ENCODE measurements around the gene NME1.

DNA sequence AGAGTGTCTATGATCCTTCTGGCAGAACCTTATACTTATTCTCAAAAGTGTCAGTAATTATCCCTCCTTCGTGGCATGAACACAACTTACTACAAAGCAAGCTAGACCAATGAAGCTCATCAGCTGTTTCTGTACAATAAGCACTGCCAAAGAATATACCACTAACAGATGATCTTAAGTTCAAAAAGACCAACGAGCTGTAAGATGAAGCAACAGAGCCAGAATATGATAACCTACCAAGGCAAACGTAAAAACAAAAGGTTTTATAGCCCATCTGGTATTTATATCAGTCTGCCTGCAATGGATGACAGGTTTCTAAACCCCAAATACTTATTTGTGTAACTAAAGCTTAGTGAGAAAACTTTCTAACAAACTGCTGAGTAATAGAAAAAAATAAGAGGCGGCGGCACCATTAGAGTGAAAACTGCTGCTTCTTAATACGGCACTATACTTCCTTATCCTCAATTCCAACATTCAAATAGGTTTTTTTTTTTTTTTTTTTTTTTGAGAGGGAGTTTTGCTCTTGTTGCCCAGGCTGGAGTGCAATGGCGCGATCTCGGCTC is 35.0 kb downstream of the NME1 start:
- TF ChIP-seq, protein P1, sequence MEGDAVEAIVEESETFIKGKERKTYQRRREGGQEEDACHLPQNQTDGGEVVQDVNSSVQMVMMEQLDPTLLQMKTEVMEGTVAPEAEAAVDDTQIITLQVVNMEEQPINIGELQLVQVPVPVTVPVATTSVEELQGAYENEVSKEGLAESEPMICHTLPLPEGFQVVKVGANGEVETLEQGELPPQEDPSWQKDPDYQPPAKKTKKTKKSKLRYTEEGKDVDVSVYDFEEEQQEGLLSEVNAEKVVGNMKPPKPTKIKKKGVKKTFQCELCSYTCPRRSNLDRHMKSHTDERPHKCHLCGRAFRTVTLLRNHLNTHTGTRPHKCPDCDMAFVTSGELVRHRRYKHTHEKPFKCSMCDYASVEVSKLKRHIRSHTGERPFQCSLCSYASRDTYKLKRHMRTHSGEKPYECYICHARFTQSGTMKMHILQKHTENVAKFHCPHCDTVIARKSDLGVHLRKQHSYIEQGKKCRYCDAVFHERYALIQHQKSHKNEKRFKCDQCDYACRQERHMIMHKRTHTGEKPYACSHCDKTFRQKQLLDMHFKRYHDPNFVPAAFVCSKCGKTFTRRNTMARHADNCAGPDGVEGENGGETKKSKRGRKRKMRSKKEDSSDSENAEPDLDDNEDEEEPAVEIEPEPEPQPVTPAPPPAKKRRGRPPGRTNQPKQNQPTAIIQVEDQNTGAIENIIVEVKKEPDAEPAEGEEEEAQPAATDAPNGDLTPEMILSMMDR (IDR thresholded peaks at IDR 0.05; ENCODE audit: low read length), result no peak
- no peak for TF ChIP-seq EZH2 (IDR thresholded peaks at IDR 0.05; ENCODE audit: borderline replicate concordance, low read length)

Measured in OCI-LY1 (cell line).